IPS-18c (cell line): ENCODE results near the gene GDI1.

Source experiments
- H3K4me3 ChIP-seq: 2 replicates; pipeline ENCODE4 v1.7.0; 2013; ENCODE audit warnings: low read depth, mild to moderate bottlenecking, low read length, moderate library complexity; ENCODE audit not compliant: insufficient read depth
- H3K9me3 ChIP-seq: one replicate; pipeline ENCODE4 v1.6.1; 2013; ENCODE audit warnings: mild to moderate bottlenecking, low read length, moderate library complexity; ENCODE audit not compliant: control insufficient read depth, insufficient read depth

The GDI1 gene

DNA sequence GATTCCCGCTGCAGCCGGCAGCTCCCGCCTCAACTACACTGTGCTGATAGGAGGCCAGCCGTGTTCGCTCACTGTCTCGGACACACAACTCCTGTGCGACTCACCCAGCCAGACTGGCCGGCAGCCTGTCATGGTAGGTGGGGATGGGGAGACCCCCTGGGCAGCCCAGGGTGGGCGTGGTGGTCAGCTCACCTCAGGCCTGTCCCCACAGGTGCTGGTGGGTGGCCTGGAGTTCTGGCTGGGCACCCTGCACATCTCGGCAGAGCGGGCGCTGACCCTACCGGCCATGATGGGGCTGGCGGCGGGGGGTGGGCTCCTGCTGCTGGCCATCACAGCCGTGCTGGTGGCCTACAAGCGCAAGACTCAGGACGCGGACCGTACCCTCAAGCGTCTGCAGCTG is 30.6 kb downstream of the GDI1 start:
- Histone ChIP-seq H3K4me3 (no peak overlapping the region), H3K9me3 (peaks cover 13% of the 10 kb centered on the region)

DNA sequence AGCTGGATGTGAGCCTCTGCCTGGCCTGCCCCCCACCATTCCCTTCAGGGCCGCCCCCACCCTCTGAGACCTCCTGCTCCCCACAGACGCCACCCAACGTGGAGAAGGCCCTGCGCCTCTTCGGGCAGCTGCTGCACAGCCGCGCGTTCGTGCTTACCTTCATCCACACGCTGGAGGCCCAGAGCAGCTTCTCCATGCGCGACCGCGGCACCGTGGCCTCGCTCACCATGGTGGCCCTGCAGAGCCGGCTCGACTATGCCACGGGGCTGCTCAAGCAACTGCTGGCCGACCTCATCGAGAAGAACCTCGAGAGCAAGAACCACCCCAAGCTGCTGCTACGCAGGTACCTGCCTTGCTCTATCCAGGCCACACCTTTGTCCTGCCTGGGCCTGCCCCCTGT is 31.3 kb downstream of the GDI1 start:
- H3K4me3 ChIP-seq = no peak overlapping the region
- H3K9me3 ChIP-seq = peaks cover 13% of the 10 kb centered on the region

DNA sequence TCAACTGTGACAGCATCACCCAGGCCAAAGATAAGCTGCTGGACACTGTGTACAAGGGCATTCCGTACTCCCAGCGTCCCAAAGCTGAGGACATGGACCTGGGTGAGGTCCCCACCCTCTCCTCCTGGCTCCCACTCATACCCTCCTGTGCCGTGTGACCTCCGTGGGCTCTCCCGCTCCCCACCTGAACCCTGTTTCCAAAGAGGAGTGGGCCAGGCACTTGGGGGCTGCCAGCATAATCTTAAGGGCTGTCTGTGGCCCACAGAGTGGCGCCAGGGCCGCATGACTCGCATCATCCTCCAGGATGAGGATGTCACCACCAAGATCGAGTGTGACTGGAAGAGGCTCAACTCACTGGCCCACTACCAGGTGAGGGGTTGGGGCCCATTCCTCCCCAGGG is 32.2 kb downstream of the GDI1 start:
- Histone ChIP-seq H3K4me3 (no peak overlapping the region), H3K9me3 (peaks cover 19% of the 10 kb centered on the region)

DNA sequence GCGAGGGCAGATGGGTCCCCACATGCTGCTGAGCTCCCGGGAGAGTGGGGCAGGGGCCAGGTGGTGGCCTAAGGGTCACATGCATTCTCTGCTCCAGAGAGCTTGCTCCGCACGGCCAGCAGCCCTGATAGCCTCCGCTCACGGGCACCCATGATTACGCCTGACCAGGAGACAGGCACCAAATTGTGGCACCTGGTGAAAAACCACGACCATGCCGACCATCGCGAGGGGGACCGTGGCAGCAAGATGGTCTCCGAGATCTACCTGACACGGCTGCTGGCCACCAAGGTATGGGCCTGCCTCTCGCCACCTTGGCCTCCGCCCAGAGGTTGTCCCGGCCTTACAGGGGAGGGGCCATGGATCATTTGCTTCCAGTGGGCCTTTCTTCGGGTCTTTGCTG is 32.9 kb downstream of the GDI1 start:
- Histone ChIP-seq H3K4me3 (no peak overlapping the region), H3K9me3 (peaks cover 19% of the 10 kb centered on the region)

DNA sequence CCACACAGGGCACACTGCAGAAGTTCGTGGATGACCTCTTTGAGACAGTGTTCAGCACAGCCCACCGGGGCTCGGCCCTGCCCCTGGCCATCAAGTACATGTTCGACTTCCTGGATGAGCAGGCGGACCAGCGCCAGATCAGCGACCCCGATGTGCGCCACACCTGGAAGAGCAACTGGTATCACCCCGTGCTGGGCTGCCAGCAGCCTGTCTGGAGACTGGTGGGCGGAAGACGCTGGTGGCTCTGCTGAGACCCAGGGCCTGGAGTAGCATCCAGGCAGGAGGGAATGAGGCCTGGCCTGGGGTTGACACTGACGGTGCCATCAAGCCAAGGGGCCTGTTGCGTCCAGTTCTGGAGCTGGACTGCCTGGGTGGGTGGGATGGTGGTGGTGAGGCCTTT is 33.5 kb downstream of the GDI1 start:
- Histone ChIP-seq H3K4me3 (no peak overlapping the region), H3K9me3 (peaks cover 19% of the 10 kb centered on the region)

DNA sequence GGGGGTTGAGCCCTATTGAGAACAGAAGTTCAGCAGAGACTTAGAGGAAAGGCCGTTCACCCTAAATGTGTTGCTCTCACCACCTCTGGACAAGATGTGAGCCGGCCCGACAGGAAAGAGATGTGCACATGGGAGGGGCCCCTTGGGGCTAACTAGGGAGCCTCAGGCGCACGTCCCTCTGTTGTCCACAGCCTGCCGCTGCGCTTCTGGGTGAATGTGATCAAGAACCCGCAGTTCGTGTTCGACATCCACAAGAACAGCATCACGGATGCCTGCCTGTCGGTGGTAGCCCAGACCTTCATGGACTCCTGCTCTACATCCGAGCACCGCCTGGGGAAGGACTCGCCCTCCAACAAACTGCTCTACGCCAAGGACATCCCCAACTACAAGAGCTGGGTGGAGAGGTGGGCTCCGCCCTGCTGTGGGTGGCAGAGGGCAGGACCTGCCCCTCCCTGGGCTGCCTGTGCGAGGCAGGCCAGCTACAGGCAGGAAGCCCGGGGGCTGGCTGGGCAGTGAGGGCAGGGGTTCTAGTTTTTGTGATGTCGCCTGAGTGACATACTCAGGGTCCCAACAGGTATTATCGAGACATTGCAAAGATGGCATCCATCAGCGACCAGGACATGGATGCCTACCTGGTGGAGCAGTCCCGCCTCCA is 34.1 kb downstream of the GDI1 start:
- Histone ChIP-seq H3K9me3 (peaks cover 16% of the 10 kb centered on the region), H3K4me3 (no peak overlapping the region)

DNA sequence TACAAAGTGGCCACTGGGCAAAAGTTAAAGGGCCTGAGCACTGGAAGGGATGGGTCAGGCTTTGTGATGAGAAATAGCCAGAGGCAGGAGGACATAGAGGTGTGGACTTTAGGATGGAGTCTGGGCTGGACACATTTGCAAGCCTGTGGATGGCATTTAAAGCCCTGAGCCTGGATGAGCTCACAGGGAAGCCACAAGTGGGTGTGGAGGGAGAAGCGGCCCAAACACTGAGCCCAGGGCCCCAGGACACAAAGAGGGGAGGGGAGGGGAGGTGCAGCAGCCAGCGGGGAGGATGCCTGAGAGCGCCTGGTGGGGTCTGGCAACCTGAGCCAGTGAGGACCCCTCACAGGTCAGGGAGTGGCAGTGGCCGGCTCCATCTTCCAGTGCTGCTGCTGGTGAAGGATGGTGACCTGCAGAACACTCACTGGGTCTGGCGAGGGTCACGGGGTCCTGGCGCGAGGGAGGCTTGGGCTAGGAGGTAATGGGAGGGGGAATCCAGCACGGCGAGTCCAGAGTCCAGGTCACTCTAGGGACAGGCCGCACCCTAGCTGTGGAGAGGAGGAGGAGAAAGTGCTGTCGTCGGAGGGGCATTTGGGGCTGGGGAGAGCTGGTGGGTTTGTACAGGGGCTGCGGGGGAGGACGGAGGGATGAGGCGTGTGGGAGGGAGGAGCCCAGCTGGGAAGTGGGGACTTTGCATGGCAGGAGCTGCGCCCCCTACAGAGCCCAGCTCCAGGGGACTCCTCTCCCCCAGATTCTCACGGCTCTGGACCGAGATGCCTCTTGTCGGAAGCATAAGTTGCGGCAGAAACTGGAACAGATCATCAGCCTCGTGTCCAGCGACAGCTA is 35.1 kb downstream of the GDI1 start:
- Histone ChIP-seq H3K9me3 (peaks cover 15% of the 10 kb centered on the region), H3K4me3 (no peak overlapping the region)

DNA sequence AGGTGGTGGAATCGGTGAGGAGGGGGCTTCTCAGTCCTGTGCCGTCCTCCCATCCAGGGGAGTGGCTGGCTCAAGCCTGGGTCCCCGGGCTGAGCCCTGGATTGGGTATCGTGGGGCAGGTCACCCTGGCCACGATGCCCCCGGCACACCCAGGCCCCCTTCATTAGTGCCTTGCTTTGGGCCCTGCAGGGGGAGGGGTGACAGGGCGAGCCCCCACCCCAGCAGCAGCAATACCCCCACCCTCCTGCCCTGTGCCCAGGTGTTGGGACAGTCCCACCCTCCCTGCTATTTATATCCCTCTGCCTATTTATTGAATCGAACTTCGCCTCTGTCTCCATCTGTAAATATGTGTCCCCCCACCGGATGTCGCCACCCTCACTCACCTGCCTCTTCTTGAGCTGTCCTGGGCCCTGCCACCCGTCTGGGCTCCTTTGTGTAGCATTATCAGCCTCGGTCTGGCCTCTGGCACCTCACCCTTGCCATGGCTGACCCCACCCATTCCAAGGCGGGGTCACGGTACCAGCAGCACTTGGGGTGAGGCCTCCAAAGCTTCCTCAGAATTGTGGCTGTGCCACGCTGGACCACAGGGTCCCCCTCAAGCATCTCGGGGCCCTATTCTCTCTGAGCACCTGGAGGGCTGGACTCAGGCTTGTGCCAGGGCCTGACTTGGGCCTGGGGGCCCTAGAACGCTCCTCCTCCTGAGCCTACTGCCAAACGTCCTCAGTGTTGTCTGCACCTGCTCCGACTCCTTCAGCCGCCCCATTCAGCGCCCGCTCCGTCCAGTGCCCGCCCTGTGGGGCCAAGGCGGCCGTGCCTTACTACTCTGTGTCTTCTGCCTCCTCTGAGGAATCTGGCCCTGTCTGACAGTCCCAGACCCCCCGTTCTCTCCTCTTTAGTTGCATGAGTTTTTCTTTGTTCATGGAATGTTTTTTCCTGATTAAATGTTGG is 36.0 kb downstream of the GDI1 start:
- H3K4me3 ChIP-seq = no peak overlapping the region
- peaks cover 13% of the 10 kb centered on the region for H3K9me3 ChIP-seq

DNA sequence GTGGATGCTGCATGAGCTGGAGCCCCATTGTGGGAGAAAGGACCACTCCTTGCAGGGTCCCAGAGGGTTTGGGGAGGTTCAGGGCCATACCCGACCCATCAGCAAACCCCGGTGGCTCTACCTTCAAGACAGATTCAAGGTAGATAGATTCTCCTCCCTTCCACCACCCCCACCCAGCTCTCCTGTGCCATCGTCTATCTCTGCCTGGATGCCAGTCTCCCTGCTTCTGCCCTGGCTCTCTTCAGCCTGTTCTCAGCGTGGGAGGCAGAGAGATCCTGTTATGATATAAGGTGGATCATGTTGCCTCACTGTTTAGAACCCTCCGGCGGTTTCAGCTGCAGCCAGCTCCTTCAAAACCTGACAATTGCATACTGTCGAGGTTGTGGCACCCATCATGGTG is 36.7 kb downstream of the GDI1 start:
- Histone ChIP-seq H3K9me3 (peaks cover 12% of the 10 kb centered on the region), H3K4me3 (no peak overlapping the region)

DNA sequence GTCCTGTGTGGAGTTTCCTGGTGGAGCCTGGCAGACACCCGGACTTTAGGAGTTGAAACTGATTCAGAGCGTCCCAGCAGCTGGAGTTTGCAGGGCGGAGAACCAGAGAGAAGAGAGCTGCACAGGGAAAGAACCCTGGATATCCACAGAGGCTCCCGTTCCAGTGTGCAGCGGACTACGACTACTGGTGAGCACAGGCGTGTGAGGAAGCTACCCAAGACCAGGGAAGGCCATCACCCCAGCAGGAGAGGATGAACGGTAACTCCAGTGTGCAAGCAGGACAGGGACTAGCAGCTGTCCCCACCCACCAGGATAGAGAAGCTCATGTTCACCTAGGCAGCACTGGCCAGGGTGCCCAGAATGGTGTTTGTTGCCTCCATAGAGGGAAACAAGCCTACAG is 39.9 kb downstream of the GDI1 start:
- Histone ChIP-seq H3K9me3 (peaks cover 15% of the 10 kb centered on the region), H3K4me3 (no peak overlapping the region)

DNA sequence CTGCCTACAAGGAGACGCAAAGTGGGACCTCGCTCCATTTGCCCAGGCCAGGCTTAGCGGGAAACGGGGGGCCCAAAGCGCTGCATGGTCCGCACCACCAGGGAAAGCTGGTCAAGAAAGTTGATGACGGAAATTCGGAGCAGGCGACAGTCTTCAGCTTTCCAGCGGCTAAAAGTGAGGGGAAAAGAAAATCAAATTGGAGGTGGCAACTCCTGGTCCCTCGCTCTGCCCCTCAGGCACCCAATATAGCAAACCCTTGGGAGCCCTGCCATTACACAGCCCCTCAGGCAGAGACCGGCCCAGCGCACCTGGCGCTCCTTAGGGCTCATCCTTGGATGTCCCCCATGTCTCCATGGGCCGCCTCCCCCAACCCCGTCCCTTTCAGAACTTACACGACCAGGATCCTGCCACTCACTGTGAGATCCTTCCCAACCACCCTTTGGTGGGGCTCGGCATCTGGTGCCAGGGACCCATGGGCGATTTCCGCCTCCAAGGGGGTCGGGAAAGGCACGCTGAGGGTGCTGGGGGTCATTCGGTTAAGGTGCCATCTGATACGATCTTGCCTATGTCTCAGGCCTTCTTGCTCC is 41.0 kb downstream of the GDI1 start:
- Histone ChIP-seq H3K4me3 (peak overlapping the region; percentile 49), H3K9me3 (peaks cover 15% of the 10 kb centered on the region)

DNA sequence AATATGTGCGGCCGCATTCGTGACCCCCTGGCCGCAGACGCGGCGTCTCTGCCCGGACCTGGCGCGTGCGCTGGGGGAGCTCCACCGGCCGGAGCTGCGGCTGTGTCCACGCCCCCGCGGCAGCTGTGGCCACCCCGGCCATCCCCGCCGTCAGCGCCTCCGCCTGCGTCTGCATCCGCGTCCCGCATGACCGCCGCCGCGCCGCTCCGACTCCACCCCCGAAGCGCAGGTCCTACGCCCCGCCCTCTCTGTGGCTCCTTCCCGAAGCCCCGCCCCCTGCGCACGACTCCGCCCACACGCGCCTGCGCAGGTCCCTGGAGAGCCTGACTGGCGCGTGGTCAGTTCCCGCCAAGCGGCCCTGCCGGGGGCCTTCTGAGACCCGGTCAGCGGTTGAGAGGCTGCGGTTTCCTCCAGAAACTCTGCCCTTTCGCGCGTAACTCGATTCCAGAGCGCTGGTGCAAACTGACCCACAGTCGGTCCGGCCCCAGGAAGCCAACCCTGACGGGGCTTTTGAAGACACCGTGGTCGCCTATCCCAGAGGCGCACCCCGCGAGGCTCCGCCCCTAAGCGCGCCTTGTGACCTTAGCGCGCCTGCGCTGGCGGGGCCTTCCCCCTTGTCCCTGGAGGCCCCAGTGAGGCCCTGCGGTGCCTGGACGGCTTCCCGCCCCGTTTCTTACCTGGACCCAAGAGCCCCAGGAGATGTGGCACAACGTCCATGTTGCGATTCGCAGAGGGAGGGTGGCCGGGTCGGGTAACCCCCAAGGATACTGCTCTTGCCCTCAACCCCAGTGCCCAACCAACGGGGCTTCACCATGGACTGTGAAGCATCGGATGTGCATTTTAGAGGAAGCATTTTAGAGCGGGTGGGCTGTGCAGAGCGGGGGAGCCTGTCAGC is 42.0 kb downstream of the GDI1 start, which contains the start of gene LAGE3:
Gene LAGE3 (minus strand): TSS at position 554 of the 895 bp plus-strand sequence. CDS start 366 bp downstream, at position 188.
- Histone ChIP-seq H3K9me3 (peaks cover 9% of the 10 kb centered on the region), H3K4me3 (peak within 1 kb of the TSS; percentile 49)

DNA sequence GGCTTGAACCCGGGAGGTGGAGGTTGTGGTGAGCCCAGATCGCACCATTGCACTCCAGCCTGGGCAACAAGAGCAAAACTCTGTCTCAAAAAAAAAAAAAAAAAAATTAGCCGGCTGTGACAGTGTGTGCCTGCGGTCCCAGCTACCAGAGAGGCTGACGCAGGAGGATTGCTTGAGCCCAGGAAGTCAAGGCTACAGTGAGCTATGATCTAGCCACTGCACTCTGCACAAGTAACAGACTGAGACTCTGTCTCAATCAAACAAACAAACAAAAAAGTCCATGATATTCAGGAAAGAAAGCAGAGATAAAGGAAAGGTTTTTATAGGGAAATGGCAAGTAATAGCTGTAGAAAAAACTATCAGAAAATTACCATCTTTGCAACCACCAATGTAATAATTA is 44.2 kb downstream of the GDI1 start:
- peaks cover 13% of the 10 kb centered on the region for H3K9me3 ChIP-seq

DNA sequence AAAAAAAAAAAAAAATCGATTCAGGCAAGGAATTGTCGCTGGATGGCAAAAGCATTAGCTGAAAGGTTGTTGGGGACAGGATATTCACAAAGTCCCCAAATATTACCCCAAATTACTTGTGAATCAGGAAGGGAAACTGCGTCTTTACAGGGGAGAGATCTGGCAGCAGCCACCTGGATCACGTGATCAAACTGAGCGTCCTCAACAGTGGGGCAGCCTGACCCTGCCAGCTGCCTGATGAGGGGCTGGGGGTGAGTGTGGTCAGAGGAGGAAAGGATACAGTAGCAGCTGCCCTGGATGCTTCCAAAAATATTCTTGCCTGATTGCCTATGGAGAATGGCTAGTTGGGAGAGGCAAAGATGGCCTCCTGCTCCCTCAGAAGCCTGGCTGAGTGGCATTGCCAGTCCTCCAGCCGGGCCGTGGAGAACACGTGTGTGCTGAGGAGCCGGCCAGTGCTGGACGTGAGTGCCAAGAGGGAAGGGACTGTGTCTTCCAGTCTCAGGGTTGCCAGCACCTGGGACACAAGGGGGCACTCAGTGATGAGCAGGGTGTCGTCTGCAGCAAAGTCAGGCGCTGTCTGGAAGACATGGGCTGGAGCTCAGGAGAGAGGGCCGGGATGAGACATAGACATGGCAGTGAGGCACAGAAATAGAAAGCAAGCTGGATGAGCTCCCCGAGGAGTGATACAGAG is 45.1 kb downstream of the GDI1 start:
- peaks cover 14% of the 10 kb centered on the region for H3K9me3 ChIP-seq
- no peak overlapping the region for H3K4me3 ChIP-seq

More for the DNA sequence above, 44.2 kb downstream of the GDI1 start:
- H3K4me3 ChIP-seq = no peak overlapping the region

DNA sequence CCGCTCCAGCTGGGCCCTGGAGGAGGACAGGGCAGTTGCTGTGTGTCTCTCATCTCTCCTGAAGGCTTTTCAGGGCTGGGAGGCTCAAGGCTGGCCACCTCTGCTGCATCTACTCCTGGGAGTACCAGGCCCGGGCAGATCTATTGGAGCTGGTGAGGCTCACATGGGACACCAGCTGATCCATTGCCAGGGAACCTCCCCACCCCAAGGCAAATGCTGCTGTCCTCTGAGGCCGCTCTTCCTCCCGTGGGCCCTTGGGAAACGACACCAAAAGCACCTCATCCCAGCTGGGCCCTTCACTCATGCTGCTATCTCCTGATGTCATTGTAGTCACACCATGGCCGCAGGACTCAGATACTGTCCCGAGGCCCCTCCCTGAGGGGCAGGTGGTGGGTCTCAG is 45.8 kb downstream of the GDI1 start:
- peaks cover 16% of the 10 kb centered on the region for H3K9me3 ChIP-seq
- no peak overlapping the region for H3K4me3 ChIP-seq

DNA sequence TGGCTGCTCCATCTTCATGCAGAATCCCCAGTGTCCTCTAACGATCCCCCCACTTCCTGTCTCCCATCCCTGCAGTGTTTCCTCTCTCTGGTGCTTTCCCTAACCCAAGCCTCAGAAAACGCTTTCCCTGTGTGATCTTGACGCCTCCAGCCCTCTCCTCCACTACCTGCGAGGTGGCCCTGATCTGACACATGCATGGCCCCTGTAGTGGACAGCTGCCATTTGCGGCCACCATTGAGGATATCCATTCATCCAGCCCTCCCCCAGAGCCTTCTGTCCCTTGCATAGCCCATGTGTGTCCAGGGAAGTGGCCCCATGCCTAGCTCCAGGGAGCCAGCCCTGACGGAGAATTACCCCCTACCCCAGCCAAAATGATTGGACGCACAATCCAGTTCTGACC is 46.4 kb downstream of the GDI1 start:
- Histone ChIP-seq H3K9me3 (peaks cover 18% of the 10 kb centered on the region), H3K4me3 (no peak overlapping the region)
